Tibial nerve (tissue), 4 donors: ENCODE data around the gene MCRIP1. TPM values are rescaled to one million over a fixed set of nuclear protein-coding genes. Genes with fewer than 3 reads are reported as not detected.

Experiments
- DNase-seq, 2 donors: peaks; one replicate each; pipeline ENCODE4 v3.0.0-alpha.2; 2019; ENCODE audit warnings: low spot score in 2 of 2
- H3K27ac ChIP-seq, 4 donors: fragments of 200-600 bp; sonication (generic) in 3 of 4; one replicate each; pipeline ENCODE4 v1.5.1; 2017 to 2019; ENCODE audit warnings: mild to moderate bottlenecking in 1 of 4
- H3K27me3 ChIP-seq, 2 donors: fragments of 200-600 bp; sonication (generic) in 1 of 2; one replicate each; pipeline versions ENCODE4 v1.5.1 to v1.6.0; 2017 to 2019
- H3K36me3 ChIP-seq, 3 donors: fragments of 200-600 bp; sonication (generic); one replicate each; pipeline ENCODE4 v1.5.1; 2018 to 2019
- H3K4me1 ChIP-seq, 4 donors: fragments of 200-600 bp; sonication (generic) in 3 of 4; one replicate each; pipeline ENCODE4 v1.5.1; 2017 to 2019
- H3K4me3 ChIP-seq, 4 donors: fragments of 200-600 bp; sonication (generic) in 3 of 4; one replicate each; pipeline ENCODE4 v1.5.1; 2017 to 2019; ENCODE audit warnings: mild to moderate bottlenecking in 1 of 4, moderate library complexity in 1 of 4
- H3K9me3 ChIP-seq, 4 donors: fragments of 200-600 bp; sonication (generic) in 3 of 4; one replicate each; pipeline ENCODE4 v1.5.1; 2017 to 2019
- CTCF ChIP-seq, 5 experiments: fragments of 200-600 bp in 3 of 5; fragments of 450-650 bp in 2 of 5; sonication (generic) in 3 of 5; IDR thresholded peaks; one replicate each; pipeline ENCODE4 v1.5.1; 2016 to 2019; ENCODE audit warnings: antibody characterized with exemption in 5 of 5, mild to moderate bottlenecking in 3 of 5, moderate library complexity in 2 of 5
- EP300 ChIP-seq, 2 donors: sonication (generic); formaldehyde crosslinking; IDR thresholded peaks; one replicate each; pipeline ENCODE4 v1.6.1; 2017; ENCODE audit warnings: antibody characterized with exemption in 2 of 2, mild to moderate bottlenecking in 1 of 2
- POLR2A ChIP-seq, 2 donors: fragments of 450-650 bp; IDR thresholded peaks; one replicate each; pipeline ENCODE4 v1.6.1; 2017; ENCODE audit warnings: antibody characterized with exemption in 2 of 2, mild to moderate bottlenecking in 2 of 2, moderate library complexity in 2 of 2
- WGBS, 2 donors: methylation state at CpG; one replicate each; pipeline ENCODE4 v1.1.5; 2018; 5-methylcytosine and 5-hydroxymethylcytosine counted together
- total RNA-seq, 4 donors: library from RNA; depleted of rRNA; stranded (reverse); fragments of >200 nt; gene quantifications; one replicate each; pipeline ENCODE4 v1.1.0, GENCODE V29; 2016

The MCRIP1 gene
- total RNA-seq, 4 donors from 2014 or later = 78.7 to 105 (median 92.5) TPM

GRCh38 chr17:81844327-81844851, 11.3 kb upstream of the MCRIP1 start:
- peaks cover 0 to 10% (median 0%) of the 10 kb centered on the region in 4 donors for H3K4me1 ChIP-seq
- no peaks in the 10 kb centered on the region for H3K9me3 ChIP-seq
- TF ChIP-seq POLR2A (IDR thresholded peaks at IDR 0.05) = no peak
- no peak for TF ChIP-seq EP300 (IDR thresholded peaks at IDR 0.05)
- no peak for TF ChIP-seq CTCF (IDR thresholded peaks at IDR 0.05)
- no peak for DNase-seq
- H3K4me3 ChIP-seq = no peak overlapping the region
- no peaks in the 10 kb centered on the region for H3K27me3 ChIP-seq
- H3K36me3 ChIP-seq = peaks cover 8 to 83% (median 38%) of the 10 kb centered on the region in 3 donors
- H3K27ac ChIP-seq = no peak overlapping the region
- WGBS, 2 donors = 86 to 92% methylated on average over 12 to 14 of the region's 14 CpGs

GRCh38 chr17:81843713-81844326, 10.7 kb upstream of the MCRIP1 start:
- Histone ChIP-seq H3K4me1 (peaks cover 0 to 10% (median 0%) of the 10 kb centered on the region in 4 donors), H3K27ac (peak overlapping the region in 2 of 4 donors; percentile 34 to 64), H3K36me3 (peaks cover 8 to 77% (median 38%) of the 10 kb centered on the region in 3 donors), H3K27me3 (no peaks in the 10 kb centered on the region), H3K4me3 (no peak overlapping the region), H3K9me3 (no peaks in the 10 kb centered on the region)
- DNase-seq = no peak
- TF ChIP-seq EP300 (IDR thresholded peaks at IDR 0.05) (no peak), POLR2A (IDR thresholded peaks at IDR 0.05) (no peak), CTCF (IDR thresholded peaks at IDR 0.05) (no peak)
- 89 to 92% methylated on average over 27 to 30 of the region's 30 CpGs for WGBS, 2 donors

GRCh38 chr17:81842725-81843504, 9.8 kb upstream of the MCRIP1 start:
- peaks cover 8 to 70% (median 35%) of the 10 kb centered on the region in 3 donors for H3K36me3 ChIP-seq

GRCh38 chr17:81842378-81842724, 9.3 kb upstream of the MCRIP1 start:
- H3K27me3 ChIP-seq = no peaks in the 10 kb centered on the region
- H3K4me3 ChIP-seq = no peak overlapping the region
- peak overlapping the region in 2 of 4 donors; percentile 16 to 53 for H3K27ac ChIP-seq
- DNase-seq = no peak
- H3K9me3 ChIP-seq = no peaks in the 10 kb centered on the region
- H3K4me1 ChIP-seq = peaks cover 0 to 10% (median 0%) of the 10 kb centered on the region in 4 donors
- WGBS, 2 donors = 90 to 91% methylated on average over 11 of the region's 11 CpGs
- no peak for TF ChIP-seq CTCF (IDR thresholded peaks at IDR 0.05)
- TF ChIP-seq POLR2A (IDR thresholded peaks at IDR 0.05) = no peak
- no peak for TF ChIP-seq EP300 (IDR thresholded peaks at IDR 0.05)
- H3K36me3 ChIP-seq = peaks cover 8 to 66% (median 34%) of the 10 kb centered on the region in 3 donors

More at GRCh38 chr17:81842725-81843504, 9.8 kb upstream of the MCRIP1 start:
- WGBS, 2 donors = 64 to 68% methylated on average over 14 to 21 of the region's 21 CpGs
- Histone ChIP-seq H3K4me3 (no peak overlapping the region), H3K27me3 (no peaks in the 10 kb centered on the region), H3K4me1 (peaks cover 0 to 10% (median 0%) of the 10 kb centered on the region in 4 donors), H3K27ac (peak overlapping the region in 2 of 4 donors; percentile 53 to 64), H3K9me3 (no peaks in the 10 kb centered on the region)
- peak in 1 of 2 donors; percentile 69 for DNase-seq
- TF ChIP-seq CTCF (IDR thresholded peaks at IDR 0.05) (no peak), POLR2A (IDR thresholded peaks at IDR 0.05) (no peak), EP300 (IDR thresholded peaks at IDR 0.05) (peak in 1 of 2 donors; percentile 50)

GRCh38 chr17:81841866-81842265, 8.8 kb upstream of the MCRIP1 start:
- H3K4me3 ChIP-seq = no peak overlapping the region
- TF ChIP-seq POLR2A (IDR thresholded peaks at IDR 0.05) (no peak), EP300 (IDR thresholded peaks at IDR 0.05) (no peak), CTCF (IDR thresholded peaks at IDR 0.05) (no peak)
- 88 to 91% methylated on average over 13 to 15 of the region's 15 CpGs for WGBS, 2 donors
- DNase-seq = no peak
- H3K27ac ChIP-seq = no peak overlapping the region
- H3K4me1 ChIP-seq = peaks cover 0 to 10% (median 0%) of the 10 kb centered on the region in 4 donors
- H3K27me3 ChIP-seq = no peaks in the 10 kb centered on the region
- H3K36me3 ChIP-seq = peaks cover 7 to 61% (median 34%) of the 10 kb centered on the region in 3 donors
- no peaks in the 10 kb centered on the region for H3K9me3 ChIP-seq
